Muscle of leg (tissue), 11 donors: ENCODE results near the gene TDRD10. TPM values are rescaled to one million over a fixed set of nuclear protein-coding genes. Genes with fewer than 3 reads are reported as not detected.
"Not testable (repeated sequence)": the region's sequence is repeated elsewhere in the genome, so short reads cannot be mapped to it uniquely, and the experiment has no call there.

Experiments
- DNase-seq: peaks from one replicate; pipeline ENCODE4 v3.0.0; 2013
- H3K27ac ChIP-seq: one replicate; pipeline ENCODE4 v1.5.1; 2013; ENCODE audit warnings: mild to moderate bottlenecking, low read length, control low read depth
- H3K27me3 ChIP-seq: one replicate; pipeline ENCODE4 v1.6.1; 2013; ENCODE audit warnings: low read length; ENCODE audit not compliant: control insufficient read depth, insufficient read depth
- H3K36me3 ChIP-seq: one replicate; pipeline ENCODE4 v1.6.1; 2013; ENCODE audit warnings: low read length; ENCODE audit not compliant: control insufficient read depth, insufficient read depth
- H3K4me1 ChIP-seq: one replicate; pipeline ENCODE4 v1.6.1; 2013; ENCODE audit warnings: low read length; ENCODE audit not compliant: control insufficient read depth, insufficient read depth
- H3K4me3 ChIP-seq: one replicate; pipeline ENCODE4 v1.5.1; 2013; ENCODE audit warnings: low read length, control low read depth
- H3K9me3 ChIP-seq: replicated peaks from 2 replicates; pipeline ENCODE4 v1.6.1; 2013; ENCODE audit warnings: low read depth, low read length; ENCODE audit not compliant: control insufficient read depth
- WGBS: methylation state at CpG from one replicate; pipeline ENCODE4 v1.1.5; 2013; ENCODE audit warnings: missing lambda C conversion rate; ENCODE audit not compliant: insufficient coverage; 5-methylcytosine and 5-hydroxymethylcytosine counted together
- polyA plus RNA-seq, 8 donors: library from polyadenylated mRNA; unstranded; fragments of 120-200 nt; gene quantifications; one replicate each; pipeline versions ENCODE4 v1.2.1 to v1.2.3, GENCODE V29; 2013; ENCODE audit warnings: inconsistent platforms in 1 of 8, low replicate concordance in 1 of 8; ENCODE audit not compliant: insufficient read length in 8 of 8, insufficient read depth in 1 of 8
- total RNA-seq: library from RNA; stranded (reverse); fragments of 120-200 nt; gene quantifications from one replicate; pipeline ENCODE4 v1.2.4, GENCODE V29; 2013

TDRD10 gene
- total and polyA plus RNA-seq, 9 donors: 0.98 to 3.7 (median 1.5) TPM

GRCh38 chr1:154514066-154514553, 12.1 kb downstream of the TDRD10 start:
- Histone ChIP-seq H3K9me3 (no peaks in the 10 kb centered on the region), H3K4me3 (no peak overlapping the region), H3K36me3 (no peaks in the 10 kb centered on the region), H3K27me3 (peaks cover 3% of the 10 kb centered on the region), H3K4me1 (no peaks in the 10 kb centered on the region), H3K27ac (no peak overlapping the region)
- WGBS: 92% methylated on average over 2 of the region's 7 CpGs
- no peak for DNase-seq

DNA sequence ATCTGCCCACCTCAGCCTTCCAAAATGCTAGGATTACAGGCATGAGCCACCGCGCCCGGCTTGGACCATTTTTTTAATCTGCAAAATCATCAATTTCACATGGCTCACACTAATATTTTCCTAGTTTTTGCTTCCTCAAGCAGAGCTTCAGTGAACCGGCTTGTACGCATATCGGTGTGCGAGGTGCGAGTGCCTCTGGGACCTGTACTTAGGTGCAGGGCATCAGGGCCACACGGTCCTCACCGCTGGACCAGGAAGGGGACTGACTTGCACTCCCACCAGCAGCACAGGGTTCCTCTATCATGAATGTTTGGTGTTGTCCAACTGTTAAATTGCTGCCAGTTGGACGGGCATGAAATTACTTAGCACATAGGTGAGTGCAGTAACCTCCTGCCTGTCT, 15.6 kb downstream of the TDRD10 start:
- 87% methylated on average over 10 of the region's 11 CpGs for WGBS

DNA sequence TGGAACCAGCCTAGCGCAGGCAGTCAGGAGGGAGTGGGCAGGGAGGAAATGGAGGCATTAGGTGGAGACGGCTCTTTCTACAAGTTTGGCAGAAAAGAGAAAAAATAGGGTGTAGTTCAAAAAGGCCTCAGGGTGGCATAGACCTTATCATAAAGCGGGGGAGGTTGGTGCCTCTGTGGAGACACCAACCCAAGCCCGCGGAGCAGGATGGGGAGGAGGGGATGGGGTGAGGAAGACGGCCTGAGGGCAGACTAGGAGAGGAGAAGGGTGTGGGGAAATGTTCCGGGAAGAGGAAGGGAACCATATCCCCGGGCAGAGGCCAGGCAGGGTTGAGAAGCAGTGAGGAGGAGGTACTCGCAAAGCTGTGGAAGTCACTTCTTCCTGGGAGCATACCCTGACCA, 17.6 kb downstream of the TDRD10 start:
- no peaks in the 10 kb centered on the region for H3K9me3 ChIP-seq
- peak; percentile 26 for DNase-seq
- peaks cover 10% of the 10 kb centered on the region for H3K27me3 ChIP-seq
- H3K4me1 ChIP-seq: no peaks in the 10 kb centered on the region
- WGBS: 59% methylated on average over 5 of the region's 9 CpGs
- H3K4me3 ChIP-seq: no peak overlapping the region
- H3K27ac ChIP-seq: no peak overlapping the region
- no peaks in the 10 kb centered on the region for H3K36me3 ChIP-seq

More for the DNA sequence above, 15.6 kb downstream of the TDRD10 start:
- Histone ChIP-seq H3K4me3 (no peak overlapping the region), H3K36me3 (no peaks in the 10 kb centered on the region), H3K4me1 (no peaks in the 10 kb centered on the region), H3K27me3 (peaks cover 5% of the 10 kb centered on the region), H3K27ac (no peak overlapping the region), H3K9me3 (no peaks in the 10 kb centered on the region)
- DNase-seq: no peak

DNA sequence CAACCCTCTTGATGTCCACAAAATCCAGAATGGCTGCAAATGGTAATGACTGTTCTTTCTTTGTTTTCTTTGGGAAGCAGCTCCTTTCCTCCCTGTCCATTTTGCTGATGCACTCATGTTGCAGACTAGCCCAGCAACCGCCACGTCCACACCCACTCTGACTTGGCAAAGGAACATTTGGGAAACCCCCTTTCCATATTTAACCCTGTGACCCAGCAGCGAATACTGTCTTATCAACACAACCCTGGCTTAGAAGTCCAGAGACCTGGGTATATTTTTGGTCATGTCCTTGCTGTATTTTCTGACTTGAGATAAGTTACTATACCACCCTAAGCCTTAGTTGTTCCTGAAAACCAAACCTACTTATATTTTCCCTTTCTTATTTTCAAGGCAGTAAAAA, 18.3 kb downstream of the TDRD10 start:
- no peak overlapping the region for H3K4me3 ChIP-seq
- no CpG with 5 or more reads among the region's 3 CpGs for WGBS
- H3K36me3 ChIP-seq: no peaks in the 10 kb centered on the region
- no peaks in the 10 kb centered on the region for H3K9me3 ChIP-seq
- H3K4me1 ChIP-seq: no peaks in the 10 kb centered on the region
- H3K27ac ChIP-seq: no peak overlapping the region
- peaks cover 10% of the 10 kb centered on the region for H3K27me3 ChIP-seq
- DNase-seq: peak; percentile 17

- DNase-seq: no peak
- H3K4me3 ChIP-seq: no peak overlapping the region
- no peaks in the 10 kb centered on the region for H3K9me3 ChIP-seq
- WGBS: 54% methylated on average over 2 of the region's 3 CpGs
- H3K27me3 ChIP-seq: peaks cover 10% of the 10 kb centered on the region
- H3K4me1 ChIP-seq: no peaks in the 10 kb centered on the region
- no peaks in the 10 kb centered on the region for H3K36me3 ChIP-seq
- H3K27ac ChIP-seq: no peak overlapping the region
Measured at GRCh38 chr1:154521695-154522094, 19.7 kb downstream of the TDRD10 start.

DNA sequence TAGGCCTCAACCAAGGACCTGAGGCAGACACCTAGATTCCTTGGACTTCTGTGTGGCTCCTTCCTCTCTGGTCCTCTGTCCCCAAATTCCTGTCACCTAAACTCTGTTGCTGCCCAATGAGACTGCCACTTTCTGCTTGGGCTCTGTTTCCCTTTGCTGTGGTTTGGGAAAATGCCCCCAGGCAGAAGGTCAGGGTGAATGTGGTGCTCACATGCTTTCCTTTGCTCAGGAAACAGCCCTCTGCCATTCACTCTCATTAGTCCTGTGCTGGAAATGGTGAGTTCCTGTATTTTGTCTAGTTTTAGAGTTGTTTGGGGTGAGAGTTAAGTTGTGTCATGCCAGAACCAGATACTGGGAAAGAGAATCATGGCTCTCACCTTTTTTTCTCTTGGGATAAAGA, 22.9 kb downstream of the TDRD10 start:
- Histone ChIP-seq H3K9me3 (no peaks in the 10 kb centered on the region), H3K4me3 (no peak overlapping the region), H3K4me1 (no peaks in the 10 kb centered on the region), H3K36me3 (no peaks in the 10 kb centered on the region), H3K27ac (no peak overlapping the region), H3K27me3 (peaks cover 10% of the 10 kb centered on the region)
- DNase-seq: peak; percentile 19

DNA sequence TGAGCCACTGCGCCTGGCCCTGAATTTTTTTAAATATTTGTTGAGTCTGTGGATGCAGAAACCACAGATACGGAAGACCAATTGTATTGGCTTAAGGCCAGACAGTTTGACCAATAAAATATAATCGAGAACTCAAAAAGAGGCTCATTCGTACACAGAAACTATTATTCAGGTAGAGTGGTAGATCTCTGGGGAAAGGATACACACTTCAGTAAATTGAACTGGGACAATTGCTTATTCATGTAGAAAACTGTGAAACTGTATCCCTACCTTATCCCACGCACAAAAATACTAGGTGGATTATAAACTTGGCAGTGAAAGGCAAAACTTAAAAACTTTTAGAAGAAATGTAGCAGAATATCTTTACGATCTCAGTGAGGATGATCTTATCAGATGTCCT, 25.2 kb downstream of the TDRD10 start:
- DNase-seq: no peak
- H3K27me3 ChIP-seq: peaks cover 5% of the 10 kb centered on the region
- no peaks in the 10 kb centered on the region for H3K9me3 ChIP-seq
- no peak overlapping the region for H3K27ac ChIP-seq
- WGBS: 73% methylated on average over 2 of the region's 6 CpGs
- H3K36me3 ChIP-seq: no peaks in the 10 kb centered on the region
- no peak overlapping the region for H3K4me3 ChIP-seq
- H3K4me1 ChIP-seq: no peaks in the 10 kb centered on the region

DNA sequence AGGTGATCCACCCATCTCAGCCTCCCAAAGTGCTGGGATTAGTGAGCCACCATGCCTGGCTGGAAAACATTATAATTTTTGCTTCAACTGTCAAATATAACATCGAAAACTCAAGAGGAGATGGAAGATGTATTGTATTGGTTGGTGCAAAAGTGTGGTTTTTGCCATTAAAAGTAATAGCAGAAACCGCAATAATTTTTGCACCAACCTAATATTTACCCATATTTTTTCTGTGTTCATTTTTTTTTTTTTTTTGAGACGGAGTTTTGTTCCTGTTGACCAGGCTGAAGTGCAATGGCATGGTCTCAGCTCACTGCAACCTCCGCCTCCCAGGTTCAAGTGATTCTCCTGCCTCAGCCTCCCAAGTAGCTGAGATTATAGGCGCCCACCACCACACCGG, 27.3 kb downstream of the TDRD10 start:
- WGBS: no CpG with 5 or more reads among the region's 6 CpGs

GRCh38 chr1:154531950-154532349, 29.9 kb downstream of the TDRD10 start:
- H3K4me1 ChIP-seq, H3K4me3 ChIP-seq, H3K27me3 ChIP-seq, H3K27ac ChIP-seq, H3K36me3 ChIP-seq, H3K9me3 ChIP-seq, DNase-seq: not testable (repeated sequence)
- 91% methylated on average over 12 of the region's 13 CpGs for WGBS

More for the DNA sequence above, 27.3 kb downstream of the TDRD10 start:
- DNase-seq: no peak
- no peaks in the 10 kb centered on the region for H3K4me1 ChIP-seq
- no peak overlapping the region for H3K4me3 ChIP-seq
- H3K27ac ChIP-seq: no peak overlapping the region
- H3K27me3 ChIP-seq: no peaks in the 10 kb centered on the region
- H3K36me3 ChIP-seq: no peaks in the 10 kb centered on the region
- no peaks in the 10 kb centered on the region for H3K9me3 ChIP-seq

DNA sequence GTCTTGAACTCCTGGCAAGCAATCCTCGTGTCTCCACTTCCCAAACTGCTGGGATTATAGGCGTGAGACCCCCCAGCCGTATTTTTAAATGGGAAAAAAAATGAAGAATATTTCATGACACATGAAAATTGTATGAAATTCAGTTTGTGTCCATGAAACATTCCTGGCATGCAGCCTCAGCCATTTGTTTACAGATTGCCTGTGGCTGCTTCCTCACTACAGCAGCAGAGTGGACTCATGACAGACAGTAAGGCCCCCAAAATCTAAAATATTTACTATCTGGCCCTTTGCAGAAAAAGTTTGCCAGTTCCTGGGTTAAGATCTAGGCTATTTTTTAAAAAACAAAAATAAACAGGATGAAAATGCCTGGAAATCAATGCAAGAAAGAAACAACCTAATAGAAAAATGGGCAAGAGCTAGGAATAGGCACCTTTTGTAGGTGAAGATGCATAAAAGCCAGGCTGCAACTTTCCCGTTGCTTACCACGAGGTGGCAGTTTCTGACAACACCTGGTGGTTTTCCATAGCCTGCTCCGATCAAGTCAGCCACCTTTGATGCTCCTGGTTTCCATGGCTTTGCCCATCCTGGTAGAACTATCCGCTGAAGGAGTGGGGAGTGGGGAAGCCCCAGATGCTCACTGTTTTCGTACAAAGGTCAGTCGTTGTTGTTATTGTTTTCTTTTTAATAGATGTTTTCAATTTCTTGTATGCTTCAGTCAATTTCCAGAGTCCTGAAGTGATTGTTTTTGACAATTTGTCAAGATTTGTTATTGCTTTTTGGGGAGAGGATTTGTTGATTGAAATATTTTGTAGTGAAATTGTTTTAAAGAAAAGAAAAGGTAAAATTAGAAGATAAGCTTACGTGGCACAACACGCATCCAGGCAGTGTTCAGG, 32.2 kb downstream of the TDRD10 start:
- Histone ChIP-seq H3K27ac (no peak overlapping the region), H3K4me3 (no peak overlapping the region), H3K9me3 (peaks cover 2% of the 10 kb centered on the region), H3K36me3 (no peaks in the 10 kb centered on the region), H3K4me1 (no peaks in the 10 kb centered on the region), H3K27me3 (peaks cover 9% of the 10 kb centered on the region)
- DNase-seq: no peak
- WGBS: 48% methylated on average over 4 of the region's 11 CpGs
